AG04449 (cell line): ENCODE results near the gene KLHL29.

Experiments used
- CTCF ChIA-PET: fragments of 350-600 bp; formaldehyde crosslinking; extraction: SDS; loops from one replicate; lab custom pipeline; 2021; ENCODE audit warnings: antibody characterized with exemption; lab: Yijun Ruan, JAX
- POLR2A ChIA-PET: fragments of 400-600, 350-600 bp; formaldehyde crosslinking; extraction: SDS; loops from one replicate; lab custom pipeline; 2020; ENCODE audit warnings: antibody characterized with exemption, inconsistent platforms; lab: Yijun Ruan, JAX
- DNase-seq: peaks from one replicate; pipeline ENCODE4 v3.0.0-alpha.2; 2010; ENCODE audit warnings: low read depth, low spot score
- H3K4me3 ChIP-seq: 2 replicates; pipeline ENCODE4 v1.5.1; 2011; ENCODE audit warnings: low read depth, mild to moderate bottlenecking, control low read depth, low read length
- CTCF ChIP-seq: IDR thresholded peaks from one replicate; pipeline ENCODE4 v1.5.1; 2011; ENCODE audit warnings: mild to moderate bottlenecking, moderate library complexity, low read length, control low read depth, inconsistent platforms; ENCODE audit not compliant: insufficient read depth; ENCODE audit errors: missing control alignments

Gene KLHL29

GRCh38 chr2:23483791-23484190, 98.8 kb downstream of the KLHL29 start:
- CTCF ChIA-PET: interaction anchor here (1.2 kb wide), 1 partner anchor 8 kb away, joined by 3 read pairs; no protein-coding TSS in a partner anchor

DNA sequence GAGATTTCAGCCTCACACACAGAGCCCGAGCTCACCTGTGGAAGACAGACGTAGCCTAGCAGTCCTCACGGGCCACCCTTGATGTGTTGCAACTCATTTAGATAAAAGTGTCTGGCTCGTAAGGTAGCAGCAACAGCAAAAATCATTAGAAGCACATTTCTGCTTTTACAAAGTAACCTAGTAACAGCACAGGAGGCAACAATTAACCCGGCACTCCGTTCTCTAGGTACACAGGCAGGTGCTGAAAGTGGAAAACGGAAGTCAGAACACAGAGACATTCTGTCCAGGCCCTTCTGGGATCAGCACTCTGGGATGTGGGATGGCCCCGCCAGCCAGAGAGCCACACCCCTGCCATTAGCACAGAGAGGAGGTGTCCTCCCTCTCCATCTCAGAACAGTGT, 99.3 kb downstream of the KLHL29 start:
- no peak for DNase-seq
- H3K4me3 ChIP-seq: no peak overlapping the region
- no peak for TF ChIP-seq CTCF
- POLR2A ChIA-PET: no interaction called here
- CTCF ChIA-PET: no interaction called here

More at GRCh38 chr2:23483791-23484190, 98.8 kb downstream of the KLHL29 start:
- TF ChIP-seq CTCF: no peak
- H3K4me3 ChIP-seq: no peak overlapping the region
- DNase-seq: no peak
- POLR2A ChIA-PET: no interaction called here

DNA sequence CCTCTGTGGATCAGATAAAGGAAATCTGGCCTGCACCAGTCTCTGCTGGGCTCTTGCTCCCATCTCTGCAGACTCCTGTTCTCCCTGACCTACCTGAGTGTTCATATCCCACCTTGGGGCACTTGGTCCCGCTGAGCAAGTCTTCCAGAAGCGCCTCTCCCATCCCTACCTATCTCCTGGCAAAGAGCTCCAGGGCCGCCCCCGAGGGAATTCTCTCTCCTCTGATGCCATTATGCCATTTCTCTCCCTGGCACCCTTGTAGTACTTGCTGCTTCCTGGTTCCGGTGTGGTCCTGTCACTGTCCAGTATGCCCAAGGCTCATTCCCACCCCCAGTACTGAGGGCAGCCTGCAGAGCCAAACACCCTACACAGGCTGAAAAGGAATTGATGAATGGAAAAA, 99.8 kb downstream of the KLHL29 start:
- no peak for DNase-seq
- H3K4me3 ChIP-seq: no peak overlapping the region
- ChIA-PET CTCF (no interaction called here), POLR2A (no interaction called here)
- TF ChIP-seq CTCF: no peak

DNA sequence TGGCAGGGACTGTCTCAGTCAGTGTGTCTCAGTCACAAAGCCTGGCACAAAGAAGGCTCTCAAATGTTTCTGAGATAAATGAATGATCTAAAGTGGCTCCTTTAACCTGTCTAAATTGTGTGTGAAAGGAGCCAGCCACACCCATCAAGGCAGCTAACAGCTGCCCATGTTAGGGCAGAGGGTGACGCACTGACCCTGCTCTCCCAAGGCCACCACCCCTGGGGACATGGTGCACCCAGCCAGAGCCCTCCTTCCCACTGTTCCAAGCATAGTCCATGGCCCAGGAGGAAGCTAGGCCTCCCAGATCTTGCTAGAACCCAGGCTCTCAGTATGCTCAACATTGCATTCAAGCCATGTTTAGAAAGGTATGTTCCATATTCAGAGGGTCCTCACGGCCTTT, 100.3 kb downstream of the KLHL29 start:
- no peak overlapping the region for H3K4me3 ChIP-seq
- DNase-seq: no peak
- POLR2A ChIA-PET: no interaction called here
- CTCF ChIA-PET: no interaction called here
- TF ChIP-seq CTCF: no peak

- ChIA-PET POLR2A (no interaction called here), CTCF (no interaction called here)
- no peak overlapping the region for H3K4me3 ChIP-seq
- no peak for DNase-seq
- no peak for TF ChIP-seq CTCF
Measured at GRCh38 chr2:23485841-23486683, 101.1 kb downstream of the KLHL29 start.

GRCh38 chr2:23486684-23487075, 101.7 kb downstream of the KLHL29 start:
- no peak for TF ChIP-seq CTCF
- DNase-seq: no peak
- H3K4me3 ChIP-seq: no peak overlapping the region
- CTCF ChIA-PET: no interaction called here
- POLR2A ChIA-PET: no interaction called here
